ENCODE measurements around the gene UBAC2.

DNA sequence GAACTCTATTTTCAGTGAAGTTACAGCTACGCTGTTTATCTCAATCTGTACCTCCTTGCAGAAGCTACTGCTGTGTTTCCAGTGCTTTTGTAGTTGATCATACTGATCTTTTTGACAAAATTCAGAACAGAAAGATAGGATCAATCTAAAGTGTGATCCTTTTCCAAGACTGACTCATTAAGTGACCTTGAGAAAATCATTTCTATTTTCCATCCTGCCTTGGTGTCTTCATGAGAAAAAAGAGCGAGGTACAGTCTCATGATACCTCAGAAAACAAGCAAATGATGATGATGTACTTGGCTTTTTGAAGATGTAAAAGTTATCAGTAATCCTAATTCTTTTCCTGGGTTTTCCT is 152.6 kb downstream of the UBAC2 start:
- TF ChIP-seq POLR2A (IDR thresholded peaks at IDR 0.05; ENCODE audit: low read depth, low read length) (no peak), TAF1 (IDR thresholded peaks at IDR 0.05; ENCODE audit: low read depth, low read length) (no peak), SPI1 (IDR thresholded peaks at IDR 0.05; ENCODE audit: low read depth, low read length) (no peak), POLR2AphosphoS5 (IDR thresholded peaks at IDR 0.05; ENCODE audit: low read depth, low read length) (no peak), POU2F2 (IDR thresholded peaks at IDR 0.05; ENCODE audit: low read depth, low read length) (no peak)
